H1 (cell line): ENCODE results near the gene RNF4. TPM values are rescaled to one million over a fixed set of nuclear protein-coding genes. Genes with fewer than 3 reads are reported as not detected.

Source experiments
- BACH1 ChIP-seq: IDR thresholded peaks from 2 replicates; pipeline ENCODE4 v1.6.1; 2012; ENCODE audit warnings: low read length, improper control_type of control experiment
- BCL11A ChIP-seq, 2 experiments: IDR thresholded peaks; one replicate each; pipeline ENCODE4 v1.6.1; 2011; ENCODE audit warnings: low read depth in 2 of 2, low read length in 2 of 2, mild to moderate bottlenecking in 2 of 2
- CBX8 ChIP-seq: fragments of 300-800, 300-1000 bp; sonication (generic); IDR thresholded peaks from 2 replicates; pipeline ENCODE4 v1.7.1; 2016; ENCODE audit warnings: low read depth, low read length, borderline replicate concordance
- HDAC2 ChIP-seq, 2 experiments: fragments of 300-600 bp in 1 of 2; sonication (generic) in 1 of 2; IDR thresholded peaks; 2 replicates each; pipeline ENCODE4 v1.6.1; 2011 to 2012; ENCODE audit warnings: low read depth in 2 of 2, low read length in 2 of 2, mild to moderate bottlenecking in 2 of 2, moderate library complexity in 2 of 2, borderline replicate concordance in 1 of 2, inconsistent platforms in 1 of 2
- KDM5A ChIP-seq: fragments of 200-600 bp; IDR thresholded peaks from 2 replicates; pipeline ENCODE4 v1.7.1; 2012; ENCODE audit warnings: mild to moderate bottlenecking, low read length, inconsistent platforms, mixed read lengths
- RBBP5 ChIP-seq: IDR thresholded peaks from 2 replicates; pipeline ENCODE4 v1.7.1; 2012; ENCODE audit warnings: low read depth, mild to moderate bottlenecking, inconsistent platforms, low read length, moderate library complexity, borderline replicate concordance
- SIN3A ChIP-seq, 2 experiments: IDR thresholded peaks in 1 of 2; conservative IDR thresholded peaks in 1 of 2; 2 replicates each; pipeline ENCODE4 v1.6.1; 2011 to 2012; ENCODE audit warnings: low read length in 2 of 2, improper control_type of control experiment in 1 of 2, low read depth in 1 of 2, mild to moderate bottlenecking in 1 of 2
- SP4 ChIP-seq: IDR thresholded peaks from 2 replicates; pipeline ENCODE4 v1.6.1; 2012; ENCODE audit warnings: low read length, inconsistent platforms
- TEAD4 ChIP-seq: IDR thresholded peaks from 2 replicates; pipeline ENCODE4 v1.6.1; 2012; ENCODE audit warnings: low read depth, low read length, inconsistent platforms, mixed read lengths
- polyA plus RNA-seq, 7 experiments: library from polyadenylated mRNA; depleted of rRNA in 3 of 7; stranded (reverse) in 5 of 7; unstranded in 2 of 7; fragments of >200 nt in 5 of 7; fragments of 200-250 nt in 2 of 7; gene quantifications; 1 replicate in 5 of 7; 2 replicates in 1 of 7; 4 replicates in 1 of 7; pipeline versions ENCODE4 v1.2.1 to v1.2.3, GENCODE V29; 2011 to 2013; ENCODE audit warnings: missing spikeins in 2 of 7, mixed read lengths in 2 of 7
- total RNA-seq: library from RNA; stranded (reverse); fragmentation: NEBNext Ultra II Directional; extraction: Animal tissue kit (Norgen Biotek cat#: 25700); gene quantifications from 2 replicates; pipeline ENCODE4 v1.2.1, GENCODE V29; 2021
- TF ChIP-seq, protein P1 (sequence below): fragments of 300-600 bp; sonication (generic); IDR thresholded peaks from 2 replicates; pipeline ENCODE4 v1.7.1; 2012; ENCODE audit warnings: low read length, moderate library complexity, mild to moderate bottlenecking, inconsistent platforms; ENCODE audit not compliant: insufficient replicate concordance

The RNF4 gene
- total and polyA plus RNA-seq, 2 of the 8 experiments (the other 6 are each of a cell fraction or from before 2014, with no cell fraction given), result 68.2 to 78.9 TPM

DNA sequence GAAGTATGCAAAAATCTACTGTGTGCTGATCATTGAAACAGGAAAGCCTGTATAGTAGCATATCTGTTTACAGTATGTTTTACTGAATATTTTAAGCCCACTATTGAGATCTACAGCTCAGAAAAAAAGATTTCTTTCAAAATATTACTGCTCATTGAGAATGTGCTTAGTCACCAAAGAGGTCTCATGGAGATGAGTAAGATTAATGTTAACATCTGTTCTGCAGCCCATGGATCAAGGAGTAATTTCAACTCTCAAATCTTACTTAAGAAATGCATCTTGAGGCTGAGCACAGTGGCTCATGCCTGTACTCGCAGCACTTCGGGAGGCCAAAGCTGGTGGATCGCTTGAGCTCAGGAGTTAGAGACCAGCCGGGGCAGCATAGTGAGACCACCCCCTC is 3.3 kb downstream of the RNF4 start (continued):
- TF ChIP-seq, protein P1, sequence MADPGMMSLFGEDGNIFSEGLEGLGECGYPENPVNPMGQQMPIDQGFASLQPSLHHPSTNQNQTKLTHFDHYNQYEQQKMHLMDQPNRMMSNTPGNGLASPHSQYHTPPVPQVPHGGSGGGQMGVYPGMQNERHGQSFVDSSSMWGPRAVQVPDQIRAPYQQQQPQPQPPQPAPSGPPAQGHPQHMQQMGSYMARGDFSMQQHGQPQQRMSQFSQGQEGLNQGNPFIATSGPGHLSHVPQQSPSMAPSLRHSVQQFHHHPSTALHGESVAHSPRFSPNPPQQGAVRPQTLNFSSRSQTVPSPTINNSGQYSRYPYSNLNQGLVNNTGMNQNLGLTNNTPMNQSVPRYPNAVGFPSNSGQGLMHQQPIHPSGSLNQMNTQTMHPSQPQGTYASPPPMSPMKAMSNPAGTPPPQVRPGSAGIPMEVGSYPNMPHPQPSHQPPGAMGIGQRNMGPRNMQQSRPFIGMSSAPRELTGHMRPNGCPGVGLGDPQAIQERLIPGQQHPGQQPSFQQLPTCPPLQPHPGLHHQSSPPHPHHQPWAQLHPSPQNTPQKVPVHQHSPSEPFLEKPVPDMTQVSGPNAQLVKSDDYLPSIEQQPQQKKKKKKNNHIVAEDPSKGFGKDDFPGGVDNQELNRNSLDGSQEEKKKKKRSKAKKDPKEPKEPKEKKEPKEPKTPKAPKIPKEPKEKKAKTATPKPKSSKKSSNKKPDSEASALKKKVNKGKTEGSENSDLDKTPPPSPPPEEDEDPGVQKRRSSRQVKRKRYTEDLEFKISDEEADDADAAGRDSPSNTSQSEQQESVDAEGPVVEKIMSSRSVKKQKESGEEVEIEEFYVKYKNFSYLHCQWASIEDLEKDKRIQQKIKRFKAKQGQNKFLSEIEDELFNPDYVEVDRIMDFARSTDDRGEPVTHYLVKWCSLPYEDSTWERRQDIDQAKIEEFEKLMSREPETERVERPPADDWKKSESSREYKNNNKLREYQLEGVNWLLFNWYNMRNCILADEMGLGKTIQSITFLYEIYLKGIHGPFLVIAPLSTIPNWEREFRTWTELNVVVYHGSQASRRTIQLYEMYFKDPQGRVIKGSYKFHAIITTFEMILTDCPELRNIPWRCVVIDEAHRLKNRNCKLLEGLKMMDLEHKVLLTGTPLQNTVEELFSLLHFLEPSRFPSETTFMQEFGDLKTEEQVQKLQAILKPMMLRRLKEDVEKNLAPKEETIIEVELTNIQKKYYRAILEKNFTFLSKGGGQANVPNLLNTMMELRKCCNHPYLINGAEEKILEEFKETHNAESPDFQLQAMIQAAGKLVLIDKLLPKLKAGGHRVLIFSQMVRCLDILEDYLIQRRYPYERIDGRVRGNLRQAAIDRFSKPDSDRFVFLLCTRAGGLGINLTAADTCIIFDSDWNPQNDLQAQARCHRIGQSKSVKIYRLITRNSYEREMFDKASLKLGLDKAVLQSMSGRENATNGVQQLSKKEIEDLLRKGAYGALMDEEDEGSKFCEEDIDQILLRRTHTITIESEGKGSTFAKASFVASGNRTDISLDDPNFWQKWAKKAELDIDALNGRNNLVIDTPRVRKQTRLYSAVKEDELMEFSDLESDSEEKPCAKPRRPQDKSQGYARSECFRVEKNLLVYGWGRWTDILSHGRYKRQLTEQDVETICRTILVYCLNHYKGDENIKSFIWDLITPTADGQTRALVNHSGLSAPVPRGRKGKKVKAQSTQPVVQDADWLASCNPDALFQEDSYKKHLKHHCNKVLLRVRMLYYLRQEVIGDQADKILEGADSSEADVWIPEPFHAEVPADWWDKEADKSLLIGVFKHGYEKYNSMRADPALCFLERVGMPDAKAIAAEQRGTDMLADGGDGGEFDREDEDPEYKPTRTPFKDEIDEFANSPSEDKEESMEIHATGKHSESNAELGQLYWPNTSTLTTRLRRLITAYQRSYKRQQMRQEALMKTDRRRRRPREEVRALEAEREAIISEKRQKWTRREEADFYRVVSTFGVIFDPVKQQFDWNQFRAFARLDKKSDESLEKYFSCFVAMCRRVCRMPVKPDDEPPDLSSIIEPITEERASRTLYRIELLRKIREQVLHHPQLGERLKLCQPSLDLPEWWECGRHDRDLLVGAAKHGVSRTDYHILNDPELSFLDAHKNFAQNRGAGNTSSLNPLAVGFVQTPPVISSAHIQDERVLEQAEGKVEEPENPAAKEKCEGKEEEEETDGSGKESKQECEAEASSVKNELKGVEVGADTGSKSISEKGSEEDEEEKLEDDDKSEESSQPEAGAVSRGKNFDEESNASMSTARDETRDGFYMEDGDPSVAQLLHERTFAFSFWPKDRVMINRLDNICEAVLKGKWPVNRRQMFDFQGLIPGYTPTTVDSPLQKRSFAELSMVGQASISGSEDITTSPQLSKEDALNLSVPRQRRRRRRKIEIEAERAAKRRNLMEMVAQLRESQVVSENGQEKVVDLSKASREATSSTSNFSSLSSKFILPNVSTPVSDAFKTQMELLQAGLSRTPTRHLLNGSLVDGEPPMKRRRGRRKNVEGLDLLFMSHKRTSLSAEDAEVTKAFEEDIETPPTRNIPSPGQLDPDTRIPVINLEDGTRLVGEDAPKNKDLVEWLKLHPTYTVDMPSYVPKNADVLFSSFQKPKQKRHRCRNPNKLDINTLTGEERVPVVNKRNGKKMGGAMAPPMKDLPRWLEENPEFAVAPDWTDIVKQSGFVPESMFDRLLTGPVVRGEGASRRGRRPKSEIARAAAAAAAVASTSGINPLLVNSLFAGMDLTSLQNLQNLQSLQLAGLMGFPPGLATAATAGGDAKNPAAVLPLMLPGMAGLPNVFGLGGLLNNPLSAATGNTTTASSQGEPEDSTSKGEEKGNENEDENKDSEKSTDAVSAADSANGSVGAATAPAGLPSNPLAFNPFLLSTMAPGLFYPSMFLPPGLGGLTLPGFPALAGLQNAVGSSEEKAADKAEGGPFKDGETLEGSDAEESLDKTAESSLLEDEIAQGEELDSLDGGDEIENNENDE, result no peak
- TF ChIP-seq CBX8, result no peak
- TF ChIP-seq SP4, result no peak
- no peak for TF ChIP-seq KDM5A
- TF ChIP-seq RBBP5, result no peak
- no peak for TF ChIP-seq HDAC2 (IDR thresholded peaks at IDR 0.05; ENCODE audit: borderline replicate concordance in 1 of 2, low read depth in 2 of 2, low read length in 2 of 2)
- TF ChIP-seq BACH1, result no peak
- no peak for TF ChIP-seq BCL11A (IDR thresholded peaks at IDR 0.05; ENCODE audit: low read depth in 2 of 2, low read length in 2 of 2)
- TF ChIP-seq TEAD4, result no peak
- TF ChIP-seq SIN3A (conservative IDR thresholded peaks at IDR 0.05 in 1 of 2, IDR thresholded peaks at IDR 0.05 in 1 of 2; ENCODE audit: low read depth in 1 of 2, low read length in 2 of 2), result no peak
